Panc1 (cell line): ENCODE results near the gene CELSR2. TPM values are rescaled to one million over a fixed set of nuclear protein-coding genes. Genes with fewer than 3 reads are reported as not detected.

Experiments used
- ATAC-seq: fragments of 200-7000 bp; cut with Tn5 transposase; 2 replicates; pipeline ENCODE4 v1.9.1; 2020; ENCODE audit warnings: mild to moderate bottlenecking, moderate library complexity
- BruUV-seq: library from RNA; stranded (reverse); fragments of 400-500 nt; replicated peaks from 2 replicates; lab custom pipeline; 2021; lab: Mats Ljungman, UMichigan
- CTCF ChIA-PET: fragments of 300-600 bp; sonication (Branson Sonifier 250); formaldehyde crosslinking; loops from one replicate; lab custom pipeline; 2022; ENCODE audit warnings: antibody characterized with exemption; lab: Charles Lee
- POLR2A ChIA-PET: fragments of 300-600 bp; sonication (Branson Sonifier 250); formaldehyde crosslinking; loops from one replicate; lab custom pipeline; 2022; ENCODE audit warnings: antibody characterized with exemption; lab: Charles Lee
- DNase-seq: peaks from one replicate; pipeline ENCODE4 v3.0.0-alpha.2; 2010; ENCODE audit warnings: low read depth, low spot score
- H3K27ac ChIP-seq: 2 replicates; pipeline ENCODE4 v1.5.1; 2011; ENCODE audit warnings: mild to moderate bottlenecking, low read length, inconsistent platforms
- H3K27me3 ChIP-seq: fragments of 200-500 bp; sonication (Bioruptor generic); 2 replicates; pipeline ENCODE4 v1.6.0; 2014; ENCODE audit warnings: low read length, inconsistent platforms; ENCODE audit not compliant: control insufficient read depth, insufficient read depth
- H3K36me3 ChIP-seq: fragments of 200-500 bp; sonication (Bioruptor generic); 2 replicates; pipeline ENCODE4 v1.5.1; 2014; ENCODE audit warnings: inconsistent platforms, mild to moderate bottlenecking, low read length, moderate library complexity; ENCODE audit not compliant: control insufficient read depth, insufficient read depth
- H3K4me1 ChIP-seq: 2 replicates; pipeline ENCODE4 v1.5.1; 2011; ENCODE audit warnings: inconsistent platforms, mild to moderate bottlenecking, low read length, moderate library complexity; ENCODE audit not compliant: control insufficient read depth, insufficient read depth
- H3K4me3 ChIP-seq, 2 experiments: 2 replicates each; pipeline ENCODE4 v1.5.1; 2011 to 2012; ENCODE audit warnings: low read depth in 2 of 2, low read length in 2 of 2, mild to moderate bottlenecking in 2 of 2, inconsistent platforms in 1 of 2, moderate library complexity in 1 of 2
- H3K9me3 ChIP-seq: fragments of 200-500 bp; sonication (Bioruptor generic); 2 replicates; pipeline ENCODE4 v1.5.1; 2014; ENCODE audit warnings: low read depth, mild to moderate bottlenecking, inconsistent platforms, low read length, moderate library complexity; ENCODE audit not compliant: control insufficient read depth, insufficient read depth
- CTCF ChIP-seq: fragments of 450-650 bp; IDR thresholded peaks from 2 replicates; pipeline ENCODE4 v1.5.1; 2017; ENCODE audit warnings: mild to moderate bottlenecking
- POLR2AphosphoS5 ChIP-seq: IDR thresholded peaks from 2 replicates; pipeline ENCODE4 v1.6.1; 2012; ENCODE audit warnings: mild to moderate bottlenecking, low read depth, low read length, moderate library complexity
- REST ChIP-seq, 2 experiments: IDR thresholded peaks; 2 replicates each; pipeline ENCODE4 v1.6.1; 2011 to 2012; ENCODE audit warnings: low read depth in 2 of 2, control low read depth in 1 of 2, low read length in 1 of 2, mild to moderate bottlenecking in 1 of 2, moderate library complexity in 1 of 2; ENCODE audit not compliant: insufficient read depth in 1 of 2
- SIN3A ChIP-seq: IDR thresholded peaks from 2 replicates; pipeline ENCODE4 v1.6.1; 2012; ENCODE audit warnings: low read depth, mild to moderate bottlenecking, low read length, moderate library complexity, borderline replicate concordance; ENCODE audit not compliant: insufficient read depth
- TCF7L2 ChIP-seq: IDR thresholded peaks from 2 replicates; pipeline ENCODE4 v1.6.1; 2011; ENCODE audit warnings: mild to moderate bottlenecking, low read depth, low read length, inconsistent platforms
- in situ Hi-C: cut with HindIII; loops from 2 replicates; pipeline ENCODE4 v1.10.0; 2016; ENCODE audit warnings: low sequenced_read_pairs, low pct_unique_long_range_greater_than_20kb
- intact Hi-C: fragments of 100-400 bp; cut with micrococcal nuclease; formaldehyde crosslinking; loops from one replicate; pipeline ENCODE4 v1.10.0; 2022; ENCODE audit not compliant: unreplicated experiment
- total RNA-seq: library from RNA; stranded (reverse); gene quantifications from one replicate; pipeline ENCODE4 v1.2.1, GENCODE V29; 2021; ENCODE audit not compliant: unreplicated experiment

CELSR2 gene
- total RNA-seq, 1 experiment from 2014 or later: 4.1 TPM

GRCh38 chr1:109279615-109280278 lies 30.4 kb downstream of the CELSR2 start:
- Histone ChIP-seq H3K36me3 (peaks cover 3% of the 10 kb centered on the region), H3K27me3 (no peaks in the 10 kb centered on the region), H3K27ac (no peak overlapping the region), H3K9me3 (no peaks in the 10 kb centered on the region), H3K4me3 (no peak overlapping the region), H3K4me1 (peaks cover 27% of the 10 kb centered on the region)
- no TSS peak for BruUV-seq
- ATAC-seq: no peak
- in situ Hi-C loops (no loop called here), intact Hi-C loops (no loop called here)
- ChIA-PET CTCF (no interaction called here), POLR2A (no interaction called here)
- no peak for DNase-seq
- no peak for TF ChIP-seq POLR2AphosphoS5
- no peak for TF ChIP-seq SIN3A
- TF ChIP-seq TCF7L2: no peak
- TF ChIP-seq REST (IDR thresholded peaks at IDR 0.05; ENCODE audit: insufficient read depth in 1 of 2, low read depth in 2 of 2, low read length in 1 of 2): no peak
- no peak for TF ChIP-seq CTCF

GRCh38 chr1:109280862-109281261 lies 31.5 kb downstream of the CELSR2 start:
- no peak for ATAC-seq
- Histone ChIP-seq H3K4me1 (peaks cover 16% of the 10 kb centered on the region), H3K27ac (no peak overlapping the region), H3K36me3 (peaks cover 3% of the 10 kb centered on the region), H3K4me3 (no peak overlapping the region), H3K9me3 (no peaks in the 10 kb centered on the region), H3K27me3 (no peaks in the 10 kb centered on the region)
- no TSS peak for BruUV-seq
- TF ChIP-seq TCF7L2 (no peak), SIN3A (no peak), CTCF (no peak), REST (IDR thresholded peaks at IDR 0.05; ENCODE audit: insufficient read depth in 1 of 2, low read depth in 2 of 2, low read length in 1 of 2) (no peak), POLR2AphosphoS5 (no peak)
- CTCF ChIA-PET: no interaction called here
- intact Hi-C loops: no loop called here
- in situ Hi-C loops: no loop called here
- POLR2A ChIA-PET: no interaction called here
- no peak for DNase-seq
